HepG2 (cell line): ENCODE data around the gene TRPT1. TPM values are rescaled to one million over a fixed set of nuclear protein-coding genes. Genes with fewer than 3 reads are reported as not detected.

Experiments
- AGO2 ChIP-seq: fragments of 200-400 bp; formaldehyde crosslinking; optimal IDR thresholded peaks from 2 replicates; pipeline ENCODE3; 2017; ENCODE audit warnings: mild to moderate bottlenecking, low read depth, low read length, moderate library complexity
- FOXC1 ChIP-seq: sonication (generic); formaldehyde crosslinking; IDR thresholded peaks from 2 replicates; pipeline ENCODE4 v1.8.0; 2022; ENCODE audit warnings: mild to moderate bottlenecking, missing genetic modification reagents, borderline replicate concordance
- HDAC6 ChIP-seq: fragments of 200-600 bp; sonication (generic); IDR thresholded peaks from 2 replicates; pipeline ENCODE4 v1.7.0; 2017; ENCODE audit warnings: mild to moderate bottlenecking, antibody characterized with exemption, low read length, low read depth
- KDM3A ChIP-seq: IDR thresholded peaks from 2 replicates; pipeline ENCODE4 v1.6.1; 2018; ENCODE audit warnings: low read depth, missing compliant biosample characterization
- KMT2A ChIP-seq: sonication (generic); formaldehyde crosslinking; IDR thresholded peaks from 2 replicates; pipeline ENCODE4 v1.4.0; 2020; ENCODE audit warnings: missing genetic modification reagents
- MAZ ChIP-seq, 2 experiments: sonication (generic) in 1 of 2; formaldehyde crosslinking in 1 of 2; IDR thresholded peaks; 2 replicates each; pipeline versions ENCODE4 v1.5.0 to v1.6.1; 2012 to 2020; ENCODE audit warnings: low read depth in 2 of 2, mild to moderate bottlenecking in 2 of 2, borderline replicate concordance in 1 of 2, improper control_type of control experiment in 1 of 2, low read length in 1 of 2, missing genetic modification reagents in 1 of 2, moderate library complexity in 1 of 2
- MXD4 ChIP-seq: IDR thresholded peaks from 2 replicates; pipeline ENCODE4 v1.6.1; 2016; ENCODE audit warnings: mild to moderate bottlenecking, missing biosample characterization, missing genetic modification reagents
- NR2F1 ChIP-seq, 2 experiments: fragments of 450-650 bp in 1 of 2; formaldehyde crosslinking in 1 of 2; IDR thresholded peaks; 2 replicates each; pipeline versions ENCODE4 v1.5.0 to v1.6.1; 2016 to 2020; ENCODE audit warnings: mild to moderate bottlenecking in 1 of 2, missing compliant biosample characterization in 1 of 2, missing genetic modification reagents in 1 of 2, moderate library complexity in 1 of 2
- ONECUT2 ChIP-seq: sonication (generic); formaldehyde crosslinking; IDR thresholded peaks from 2 replicates; pipeline ENCODE4 v1.4.0; 2020; ENCODE audit warnings: missing genetic modification reagents
- PCBP2 ChIP-seq: fragments of 200-400 bp; formaldehyde crosslinking; optimal IDR thresholded peaks from 2 replicates; pipeline ENCODE3; 2018; ENCODE audit warnings: low read length, low read depth; ENCODE audit not compliant: poor library complexity, severe bottlenecking
- RBFOX2 ChIP-seq: fragments of 200-400 bp; formaldehyde crosslinking; IDR thresholded peaks from 2 replicates; pipeline ENCODE4 v1.6.1; 2017; ENCODE audit warnings: low read depth, mild to moderate bottlenecking, low read length
- SP4 ChIP-seq: sonication (generic); formaldehyde crosslinking; IDR thresholded peaks from 2 replicates; pipeline ENCODE4 v1.8.1; 2023; ENCODE audit warnings: mild to moderate bottlenecking, missing genetic modification reagents
- SUZ12 ChIP-seq: fragments of 150-350 bp; IDR thresholded peaks from 2 replicates; pipeline ENCODE4 v1.6.1; 2014; ENCODE audit warnings: low read depth, low read length
- TAF1 ChIP-seq: sonication (generic); formaldehyde crosslinking; IDR thresholded peaks from 2 replicates; pipeline ENCODE4 v1.4.0; 2020; ENCODE audit warnings: missing genetic modification reagents
- WIZ ChIP-seq: sonication (generic); formaldehyde crosslinking; IDR thresholded peaks from 2 replicates; pipeline ENCODE4 v1.5.1; 2020; ENCODE audit warnings: mild to moderate bottlenecking, missing genetic modification reagents
- XRCC5 ChIP-seq: fragments of 200-400 bp; formaldehyde crosslinking; optimal IDR thresholded peaks from 2 replicates; pipeline ENCODE3; 2017; ENCODE audit warnings: mild to moderate bottlenecking, low read length
- ZNF251 ChIP-seq: sonication (generic); formaldehyde crosslinking; IDR thresholded peaks from 2 replicates; pipeline ENCODE4 v1.9.0; 2021; ENCODE audit warnings: mild to moderate bottlenecking, missing genetic modification reagents
- ZNF367 ChIP-seq: sonication (generic); formaldehyde crosslinking; IDR thresholded peaks from 2 replicates; pipeline ENCODE4 v1.4.0; 2020; ENCODE audit warnings: missing genetic modification reagents, borderline replicate concordance
- ZNF446 ChIP-seq: sonication (generic); formaldehyde crosslinking; IDR thresholded peaks from 2 replicates; pipeline ENCODE4 v1.5.0; 2020; ENCODE audit warnings: mild to moderate bottlenecking, missing genetic modification reagents
- ZNF749 ChIP-seq: sonication (generic); formaldehyde crosslinking; IDR thresholded peaks from 2 replicates; pipeline ENCODE4 v1.8.0; 2022; ENCODE audit warnings: mild to moderate bottlenecking, missing genetic modification reagents, moderate library complexity, borderline replicate concordance
- ZNF776 ChIP-seq: sonication (generic); formaldehyde crosslinking; IDR thresholded peaks from 2 replicates; pipeline ENCODE4 v1.4.0; 2020; ENCODE audit warnings: mild to moderate bottlenecking, missing genetic modification reagents
- ZNF839 ChIP-seq: sonication (generic); formaldehyde crosslinking; IDR thresholded peaks from 2 replicates; pipeline ENCODE4 v1.4.0; 2020; ENCODE audit warnings: missing genetic modification reagents, mild to moderate bottlenecking, borderline replicate concordance
- ZSCAN12 ChIP-seq: sonication (generic); formaldehyde crosslinking; IDR thresholded peaks from 2 replicates; pipeline ENCODE4 v1.9.0; 2021; ENCODE audit warnings: mild to moderate bottlenecking, missing genetic modification reagents
- polyA plus RNA-seq, 8 experiments: library from polyadenylated mRNA; depleted of rRNA in 3 of 8; stranded (reverse) in 7 of 8; unstranded in 1 of 8; fragments of >200 nt; fragmentation: Illumina TruSeq in 4 of 8; extraction: Trizol in 4 of 8; gene quantifications; 2 replicates each; pipeline versions ENCODE4 v1.2.1 to v1.2.3, GENCODE V29; 2011 to 2016; ENCODE audit warnings: low read depth in 4 of 8, missing spikeins in 1 of 8, mixed read lengths in 1 of 8; ENCODE audit not compliant: insufficient read depth in 1 of 8
- total RNA-seq, 5 experiments: library from RNA; depleted of rRNA; stranded (reverse); fragments of >200 nt; fragmentation: Illumina TruSeq; extraction: Trizol; gene quantifications; 2 replicates each; pipeline ENCODE4 v1.2.3, GENCODE V29; 2016; ENCODE audit warnings: low read depth in 1 of 5
- TF ChIP-seq, protein P1 (sequence below): sonication (generic); formaldehyde crosslinking; IDR thresholded peaks from 2 replicates; pipeline ENCODE4 v1.8.0; 2022; ENCODE audit warnings: mild to moderate bottlenecking, missing genetic modification reagents, moderate library complexity
- TF ChIP-seq, protein P2 (sequence below): sonication (generic); formaldehyde crosslinking; IDR thresholded peaks from 2 replicates; pipeline ENCODE4 v1.5.1; 2020; ENCODE audit warnings: missing genetic modification reagents, mild to moderate bottlenecking, borderline replicate concordance
- TF ChIP-seq, protein P3 (sequence below): sonication (generic); formaldehyde crosslinking; IDR thresholded peaks from 2 replicates; pipeline ENCODE4 v1.4.0; 2020; ENCODE audit warnings: missing genetic modification reagents, borderline replicate concordance

TRPT1 gene
- total and polyA plus RNA-seq, 2 of the 13 experiments (the other 11 are each of a cell fraction or from before 2014, with no cell fraction given), result 24.8 to 40.7 TPM

DNA sequence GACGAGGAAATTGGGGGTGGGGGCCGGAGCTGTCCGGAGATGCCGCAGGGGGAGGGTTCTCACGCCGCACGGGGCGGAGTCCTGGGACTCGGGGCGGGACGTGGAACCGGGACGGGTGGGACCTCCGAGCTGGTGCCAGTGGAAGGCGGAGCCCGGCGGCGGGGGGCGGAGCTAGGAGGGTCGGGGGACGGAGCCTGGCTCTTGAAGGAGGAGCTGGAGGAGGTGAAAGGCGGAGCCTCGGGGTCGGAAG is 15.2 kb upstream of the TRPT1 start (continued):
- no peak for TF ChIP-seq ZNF367
- TF ChIP-seq, protein P1, sequence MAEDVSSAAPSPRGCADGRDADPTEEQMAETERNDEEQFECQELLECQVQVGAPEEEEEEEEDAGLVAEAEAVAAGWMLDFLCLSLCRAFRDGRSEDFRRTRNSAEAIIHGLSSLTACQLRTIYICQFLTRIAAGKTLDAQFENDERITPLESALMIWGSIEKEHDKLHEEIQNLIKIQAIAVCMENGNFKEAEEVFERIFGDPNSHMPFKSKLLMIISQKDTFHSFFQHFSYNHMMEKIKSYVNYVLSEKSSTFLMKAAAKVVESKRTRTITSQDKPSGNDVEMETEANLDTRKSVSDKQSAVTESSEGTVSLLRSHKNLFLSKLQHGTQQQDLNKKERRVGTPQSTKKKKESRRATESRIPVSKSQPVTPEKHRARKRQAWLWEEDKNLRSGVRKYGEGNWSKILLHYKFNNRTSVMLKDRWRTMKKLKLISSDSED (CRISPR knock-in tag), result no peak
- TF ChIP-seq, protein P2, sequence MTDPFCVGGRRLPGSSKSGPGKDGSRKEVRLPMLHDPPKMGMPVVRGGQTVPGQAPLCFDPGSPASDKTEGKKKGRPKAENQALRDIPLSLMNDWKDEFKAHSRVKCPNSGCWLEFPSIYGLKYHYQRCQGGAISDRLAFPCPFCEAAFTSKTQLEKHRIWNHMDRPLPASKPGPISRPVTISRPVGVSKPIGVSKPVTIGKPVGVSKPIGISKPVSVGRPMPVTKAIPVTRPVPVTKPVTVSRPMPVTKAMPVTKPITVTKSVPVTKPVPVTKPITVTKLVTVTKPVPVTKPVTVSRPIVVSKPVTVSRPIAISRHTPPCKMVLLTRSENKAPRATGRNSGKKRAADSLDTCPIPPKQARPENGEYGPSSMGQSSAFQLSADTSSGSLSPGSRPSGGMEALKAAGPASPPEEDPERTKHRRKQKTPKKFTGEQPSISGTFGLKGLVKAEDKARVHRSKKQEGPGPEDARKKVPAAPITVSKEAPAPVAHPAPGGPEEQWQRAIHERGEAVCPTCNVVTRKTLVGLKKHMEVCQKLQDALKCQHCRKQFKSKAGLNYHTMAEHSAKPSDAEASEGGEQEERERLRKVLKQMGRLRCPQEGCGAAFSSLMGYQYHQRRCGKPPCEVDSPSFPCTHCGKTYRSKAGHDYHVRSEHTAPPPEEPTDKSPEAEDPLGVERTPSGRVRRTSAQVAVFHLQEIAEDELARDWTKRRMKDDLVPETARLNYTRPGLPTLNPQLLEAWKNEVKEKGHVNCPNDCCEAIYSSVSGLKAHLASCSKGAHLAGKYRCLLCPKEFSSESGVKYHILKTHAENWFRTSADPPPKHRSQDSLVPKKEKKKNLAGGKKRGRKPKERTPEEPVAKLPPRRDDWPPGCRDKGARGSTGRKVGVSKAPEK (CRISPR knock-in tag), result no peak
- TF ChIP-seq HDAC6, result no peak
- TF ChIP-seq RBFOX2, result peak; percentile 76
- no peak for TF ChIP-seq ONECUT2 (CRISPR knock-in tag)
- TF ChIP-seq FOXC1 (CRISPR knock-in tag), result no peak
- no peak for TF ChIP-seq PCBP2
- TF ChIP-seq KMT2A, result no peak
- TF ChIP-seq ZNF776 (CRISPR knock-in tag), result 0 out of 2 replicates have a peak, but pooled peaks have one; percentile 22
- TF ChIP-seq ZNF446 (CRISPR knock-in tag), result no peak
- TF ChIP-seq, protein P3, sequence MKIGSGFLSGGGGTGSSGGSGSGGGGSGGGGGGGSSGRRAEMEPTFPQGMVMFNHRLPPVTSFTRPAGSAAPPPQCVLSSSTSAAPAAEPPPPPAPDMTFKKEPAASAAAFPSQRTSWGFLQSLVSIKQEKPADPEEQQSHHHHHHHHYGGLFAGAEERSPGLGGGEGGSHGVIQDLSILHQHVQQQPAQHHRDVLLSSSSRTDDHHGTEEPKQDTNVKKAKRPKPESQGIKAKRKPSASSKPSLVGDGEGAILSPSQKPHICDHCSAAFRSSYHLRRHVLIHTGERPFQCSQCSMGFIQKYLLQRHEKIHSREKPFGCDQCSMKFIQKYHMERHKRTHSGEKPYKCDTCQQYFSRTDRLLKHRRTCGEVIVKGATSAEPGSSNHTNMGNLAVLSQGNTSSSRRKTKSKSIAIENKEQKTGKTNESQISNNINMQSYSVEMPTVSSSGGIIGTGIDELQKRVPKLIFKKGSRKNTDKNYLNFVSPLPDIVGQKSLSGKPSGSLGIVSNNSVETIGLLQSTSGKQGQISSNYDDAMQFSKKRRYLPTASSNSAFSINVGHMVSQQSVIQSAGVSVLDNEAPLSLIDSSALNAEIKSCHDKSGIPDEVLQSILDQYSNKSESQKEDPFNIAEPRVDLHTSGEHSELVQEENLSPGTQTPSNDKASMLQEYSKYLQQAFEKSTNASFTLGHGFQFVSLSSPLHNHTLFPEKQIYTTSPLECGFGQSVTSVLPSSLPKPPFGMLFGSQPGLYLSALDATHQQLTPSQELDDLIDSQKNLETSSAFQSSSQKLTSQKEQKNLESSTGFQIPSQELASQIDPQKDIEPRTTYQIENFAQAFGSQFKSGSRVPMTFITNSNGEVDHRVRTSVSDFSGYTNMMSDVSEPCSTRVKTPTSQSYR (CRISPR knock-in tag), result no peak
- TF ChIP-seq ZSCAN12 (CRISPR knock-in tag), result no peak
- TF ChIP-seq TAF1, result no peak
- TF ChIP-seq MXD4, result no peak
- no peak for TF ChIP-seq KDM3A (CRISPR knock-in tag)
- TF ChIP-seq AGO2, result no peak
- TF ChIP-seq XRCC5, result peak; percentile 16
- peak; percentile 90; the same call in 1 of the 2 replicates for TF ChIP-seq SP4
- TF ChIP-seq WIZ, result no peak
- 0 out of 4 replicates have a peak, but pooled peaks of 1 of the 2 experiments have one; percentile 9 for TF ChIP-seq NR2F1 (CRISPR knock-in tag; IDR thresholded peaks at IDR 0.05)
- no peak for TF ChIP-seq SUZ12
- TF ChIP-seq ZNF749 (CRISPR knock-in tag), result peak; percentile 30; the same call in 1 of the 2 replicates
- no peak for TF ChIP-seq MAZ (IDR thresholded peaks at IDR 0.05; ENCODE audit: borderline replicate concordance, low read depth, low read length)
- TF ChIP-seq MAZ (CRISPR knock-in tag; IDR thresholded peaks at IDR 0.05; ENCODE audit: low read depth), result no peak
- 0 out of 2 replicates have a peak, but pooled peaks have one; percentile 59 for TF ChIP-seq ZNF839
- no peak for TF ChIP-seq ZNF251
